GM12875 (cell line): Measurements from ENCODE around the gene ARSA.
"Not testable (repeated sequence)": the region's sequence is repeated elsewhere in the genome, so short reads cannot be mapped to it uniquely, and the experiment has no call there.

Source experiments
- H3K4me3 ChIP-seq: one replicate; pipeline ENCODE4 v1.5.1; 2011; ENCODE audit warnings: low read depth, low read length, control low read depth
- CTCF ChIP-seq: IDR thresholded peaks from 2 replicates; pipeline ENCODE4 v1.5.1; 2011; ENCODE audit warnings: low read depth, mild to moderate bottlenecking, control low read depth, inconsistent platforms, low read length, moderate library complexity, borderline replicate concordance; ENCODE audit not compliant: insufficient read depth

The ARSA gene

GRCh38 chr22:50622723-50623327, 5.1 kb downstream of the ARSA start:
- no peak overlapping the region for H3K4me3 ChIP-seq
- no peak for TF ChIP-seq CTCF

GRCh38 chr22:50621948-50622722, 5.8 kb downstream of the ARSA start:
- peak overlapping the region; percentile 51 for H3K4me3 ChIP-seq
- TF ChIP-seq CTCF, result peak; percentile 46

GRCh38 chr22:50621356-50621880, 6.5 kb downstream of the ARSA start:
- no peak for TF ChIP-seq CTCF
- peak overlapping the region; percentile 51 for H3K4me3 ChIP-seq

- peak; percentile 72 for TF ChIP-seq CTCF
- H3K4me3 ChIP-seq, result peak overlapping the region; percentile 51
These were observed 7.2 kb downstream of the ARSA start for GRCh38 chr22:50620593-50621355.

GRCh38 chr22:50614296-50614695, 13.7 kb downstream of the ARSA start:
- H3K4me3 ChIP-seq, result not testable (repeated sequence)

GRCh38 chr22:50613291-50613981, 14.5 kb downstream of the ARSA start:
- no peak overlapping the region for H3K4me3 ChIP-seq
- TF ChIP-seq CTCF, result no peak

- no peak for TF ChIP-seq CTCF
- H3K4me3 ChIP-seq, result no peak overlapping the region
These were observed 15.3 kb downstream of the ARSA start for GRCh38 chr22:50612528-50613221.
